DMS53 treated with DMSO at 0.1 percent for 48 hours (cell line): Measurements from ENCODE around the gene ERICH6.

ENCODE experiments used
- DNase-seq: peaks from one replicate; lab custom pipeline; 2025; ENCODE audit not compliant: unreplicated experiment; lab: John Stamatoyannopoulos, UW

Gene ERICH6

DNA sequence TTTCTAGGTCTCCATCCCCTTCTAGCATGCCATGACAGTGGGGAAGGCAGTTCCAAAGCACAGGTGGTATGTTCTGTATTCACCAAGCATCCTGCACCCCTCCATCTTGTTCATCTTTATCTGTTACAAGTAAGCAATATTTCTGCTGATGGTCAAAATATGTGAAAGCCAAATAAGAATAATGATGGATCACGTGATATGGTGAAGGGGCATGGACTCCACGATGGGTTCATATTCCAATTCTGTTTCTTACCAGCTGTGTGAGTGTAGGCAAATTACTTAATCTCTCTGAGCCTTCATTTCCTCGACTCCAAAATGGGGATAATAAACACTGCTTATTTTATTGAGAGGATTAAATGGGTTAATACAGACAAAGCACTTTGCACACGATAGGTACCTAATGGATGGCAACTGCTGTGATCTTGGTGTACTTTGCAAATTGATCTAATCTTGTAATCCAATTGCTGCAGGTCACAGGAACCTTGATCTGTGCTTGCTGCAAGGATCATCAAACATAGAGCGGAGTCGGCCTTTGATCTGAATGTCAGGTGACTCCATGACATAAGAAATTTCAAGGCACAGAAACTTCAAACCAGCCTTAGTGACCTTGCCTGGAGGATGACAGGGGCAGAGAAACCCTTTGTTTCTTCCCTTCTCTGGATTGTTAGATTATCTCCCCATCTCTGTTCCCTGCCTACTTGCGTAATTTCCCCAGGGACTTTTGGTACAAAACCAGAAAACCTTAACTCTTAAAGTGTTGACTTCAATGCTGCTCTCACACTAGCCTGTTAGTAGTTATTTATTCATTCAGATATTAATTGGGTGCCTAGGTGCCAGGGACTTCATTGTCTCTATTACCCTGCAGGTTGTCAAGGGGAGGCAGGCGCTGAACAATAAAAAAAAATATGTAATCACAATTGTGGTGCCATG is 33.4 kb upstream of the ERICH6 start:
- no peak for DNase-seq

DNA sequence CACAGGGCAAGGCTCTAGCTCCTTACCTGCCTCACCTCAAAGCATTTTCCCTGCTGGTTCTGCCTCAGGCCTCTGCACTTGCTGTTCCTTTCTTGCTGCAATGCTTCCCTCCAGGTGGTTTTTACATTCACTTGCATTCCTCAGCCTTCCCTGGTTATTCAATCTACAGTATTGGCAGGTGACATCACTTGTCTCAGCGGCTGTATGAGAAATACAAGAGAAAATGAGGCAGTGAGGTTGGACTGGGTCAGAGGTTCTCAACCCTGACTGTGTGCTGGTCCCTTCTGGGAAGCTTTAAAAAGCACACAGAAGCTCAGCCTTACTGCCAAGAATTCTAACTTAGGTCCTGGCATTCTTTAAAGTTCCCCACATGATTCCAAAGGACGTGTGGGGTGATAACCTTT is 32.6 kb upstream of the ERICH6 start:
- no peak for DNase-seq

DNA sequence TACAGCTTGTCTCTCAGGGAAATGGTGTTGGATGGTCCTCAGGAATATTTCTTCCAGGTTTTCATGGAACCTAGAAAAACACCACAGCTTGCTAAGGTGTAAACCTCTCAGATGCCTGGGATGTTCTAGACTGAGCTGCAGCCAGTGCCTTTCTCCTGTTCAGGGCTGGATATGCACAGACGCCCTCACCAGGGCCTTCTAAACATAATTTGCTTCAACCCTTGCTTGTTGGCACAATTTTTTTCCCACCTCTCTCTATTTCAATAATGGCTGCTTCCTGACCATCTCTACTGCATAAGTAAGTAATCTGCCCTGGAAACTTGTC is 31.0 kb upstream of the ERICH6 start:
- no peak for DNase-seq

DNA sequence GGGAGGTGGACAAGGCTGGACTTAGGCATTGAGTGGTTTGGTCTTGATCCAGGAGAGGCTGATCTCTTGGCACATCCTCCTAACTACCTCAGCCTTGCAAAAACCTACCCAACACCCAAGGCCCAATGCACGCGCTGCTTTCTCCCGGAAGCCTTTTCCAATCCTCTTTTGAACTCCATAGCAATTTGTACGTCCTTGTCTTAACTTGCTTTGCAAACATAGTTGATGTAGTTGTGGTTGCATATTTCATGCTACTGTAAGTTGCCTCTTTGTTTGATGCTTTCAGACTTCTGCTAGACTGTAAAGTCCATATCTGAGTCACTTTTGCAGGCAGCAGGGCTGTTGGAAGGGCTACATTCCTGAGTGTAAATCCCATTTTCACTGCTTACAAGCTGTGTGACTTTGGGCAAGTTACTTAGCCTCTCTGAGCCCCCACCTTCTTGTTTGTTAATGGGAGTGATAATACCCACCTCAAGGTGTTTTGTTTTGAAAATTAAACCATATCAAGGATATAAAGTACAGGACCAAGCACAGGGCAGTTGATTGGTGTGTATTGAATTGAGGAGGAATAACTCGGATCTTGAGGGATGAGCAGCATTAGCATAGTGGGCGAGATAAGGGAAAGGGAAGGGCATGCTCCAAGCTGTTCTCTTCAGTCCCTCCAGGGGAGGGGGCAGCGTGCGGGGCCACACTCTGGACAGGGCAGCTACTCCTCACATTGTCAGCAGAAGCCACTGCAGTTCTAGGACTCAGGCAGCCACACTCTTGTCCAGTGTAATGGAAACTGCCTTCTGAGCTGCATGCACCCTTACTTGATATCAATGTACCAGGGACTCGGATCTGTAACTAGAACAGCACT is 30.4 kb upstream of the ERICH6 start:
- no peak for DNase-seq

DNA sequence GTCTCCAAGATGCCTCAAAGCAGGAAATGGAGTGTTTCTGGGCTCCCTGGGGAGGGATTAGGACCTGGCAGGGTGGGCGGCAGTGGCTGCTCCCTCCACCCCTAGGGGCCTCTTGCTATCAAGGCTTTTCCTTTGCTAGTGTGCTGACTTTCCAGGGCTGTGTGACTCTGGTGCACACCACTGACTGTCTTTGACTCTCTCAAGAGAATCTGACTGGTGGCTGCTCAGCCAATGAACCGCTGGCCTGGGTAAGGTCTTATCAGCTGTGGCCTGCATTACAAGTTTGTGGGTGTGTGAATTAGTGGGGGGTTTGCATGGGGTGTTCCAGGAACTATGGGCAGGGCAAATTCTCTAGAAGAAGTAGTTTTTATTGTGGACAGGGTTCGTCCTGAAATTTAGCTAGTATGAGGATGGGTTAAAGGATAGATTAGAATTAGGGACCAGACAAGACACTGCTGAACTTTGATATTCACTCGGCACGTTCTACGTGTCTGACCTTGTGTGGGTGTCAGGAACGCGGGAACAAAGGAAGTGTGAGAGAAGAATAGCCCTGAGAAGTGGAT is 29.7 kb upstream of the ERICH6 start:
- no peak for DNase-seq

DNA sequence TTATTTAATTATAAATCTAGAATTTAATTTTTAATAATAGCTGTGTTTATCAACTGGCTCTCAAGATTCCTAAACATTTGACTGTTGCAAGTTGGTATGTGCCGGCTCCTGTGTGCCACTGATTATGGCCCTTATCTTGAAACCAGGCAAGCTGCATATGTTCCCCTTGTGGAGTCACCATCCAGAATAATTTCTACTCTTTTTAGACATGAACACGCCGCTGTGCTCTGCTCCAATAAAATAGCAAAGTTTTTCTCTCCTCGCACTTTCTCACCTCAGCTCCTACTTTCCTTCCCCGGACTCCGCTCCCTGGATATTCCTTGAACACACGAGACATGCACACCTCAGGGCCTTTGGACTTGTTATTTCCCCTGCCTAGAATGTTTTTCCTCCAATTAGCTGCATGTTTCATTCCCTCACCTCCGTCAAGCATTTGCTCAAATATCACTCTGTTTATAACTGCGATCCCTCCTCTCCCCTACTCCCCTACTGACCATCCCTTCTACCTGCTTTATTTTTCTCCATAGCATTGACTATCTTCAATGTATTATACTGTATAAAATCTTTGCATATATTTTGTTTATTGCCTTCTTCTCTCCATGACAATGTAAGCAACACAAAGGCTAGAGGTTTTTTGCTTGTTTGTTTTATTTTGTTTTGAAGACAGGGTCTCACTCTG is 26.1 kb upstream of the ERICH6 start:
- DNase-seq, result no peak

DNA sequence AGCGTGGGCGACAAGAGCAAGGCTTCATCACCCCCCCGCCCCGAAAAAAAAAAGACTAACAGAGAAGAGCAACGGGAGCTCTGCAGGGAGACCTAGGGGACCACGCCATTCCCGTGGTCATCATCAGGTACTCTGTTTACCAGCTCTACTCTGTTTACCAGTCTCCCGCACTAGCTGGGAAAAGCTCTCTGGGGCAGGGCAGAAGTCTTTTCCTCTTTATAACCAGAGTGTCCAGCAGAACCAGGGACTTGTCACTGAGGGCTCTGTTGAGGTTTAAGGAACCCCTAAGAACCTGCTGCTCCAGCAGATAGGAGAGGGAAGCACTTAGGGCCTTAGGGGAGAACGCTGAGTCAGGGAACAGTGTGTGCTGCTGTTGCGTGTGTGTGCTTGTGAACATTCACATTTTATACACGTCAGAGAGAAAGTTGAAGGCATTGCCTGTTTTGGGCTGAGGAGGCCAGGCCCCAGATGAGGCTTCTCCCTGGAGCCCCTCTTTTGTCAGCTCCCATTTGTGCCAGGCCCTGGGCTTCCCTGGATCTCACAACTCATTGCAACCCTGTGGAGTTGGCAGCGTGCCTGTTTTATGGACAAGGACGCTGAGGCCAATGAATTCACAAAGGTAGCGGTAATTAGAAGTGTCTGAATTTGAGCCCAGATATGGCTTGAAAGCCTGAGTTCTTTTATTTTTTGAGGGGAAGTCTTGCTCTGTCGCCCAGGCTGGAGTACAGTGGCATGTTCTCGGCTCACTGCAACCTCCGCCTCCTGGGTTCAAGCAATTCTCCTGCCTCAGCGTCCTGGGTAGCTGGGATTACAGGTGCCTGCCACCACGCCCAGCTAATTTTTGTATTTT is 24.2 kb upstream of the ERICH6 start:
- no peak for DNase-seq

DNA sequence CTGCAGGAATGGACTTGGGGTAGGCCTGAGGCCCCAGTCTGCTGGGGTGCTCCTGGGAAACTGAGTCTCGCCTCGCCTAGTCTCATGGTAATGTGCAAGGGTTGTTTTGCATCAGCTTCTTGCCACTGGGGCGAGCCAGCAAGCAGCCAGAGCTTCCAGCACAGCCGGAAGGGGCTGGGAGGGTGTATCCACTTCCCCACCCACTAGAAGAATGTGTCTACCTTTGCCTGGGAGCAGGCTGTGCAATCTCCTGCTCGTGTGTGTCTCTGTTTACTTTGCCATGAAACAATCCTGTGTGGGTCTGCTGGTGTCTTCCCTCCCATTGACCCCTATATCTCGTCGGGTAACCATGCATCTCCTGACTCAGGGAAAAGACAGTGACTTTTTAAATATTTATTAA is 21.8 kb upstream of the ERICH6 start:
- no peak for DNase-seq

DNA sequence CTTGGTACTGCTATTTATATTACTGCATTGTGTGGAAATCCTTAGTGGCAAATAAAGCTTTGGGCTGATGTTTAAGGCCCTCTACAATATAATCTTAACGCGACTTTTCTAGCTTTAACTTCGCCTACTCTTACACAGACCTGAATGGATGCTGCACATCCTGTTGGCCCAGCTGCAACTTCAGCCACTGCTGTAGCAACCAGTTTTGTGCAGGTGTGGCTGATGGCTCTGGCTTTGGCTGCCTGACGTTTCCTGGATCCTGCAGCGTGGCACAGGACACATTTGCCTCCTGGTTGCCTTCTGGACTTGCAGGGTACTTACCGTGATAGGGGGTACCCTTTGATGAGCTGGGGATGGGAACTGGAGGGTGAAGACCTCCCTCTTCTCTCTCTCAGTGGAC is 20.2 kb upstream of the ERICH6 start:
- DNase-seq, result no peak

DNA sequence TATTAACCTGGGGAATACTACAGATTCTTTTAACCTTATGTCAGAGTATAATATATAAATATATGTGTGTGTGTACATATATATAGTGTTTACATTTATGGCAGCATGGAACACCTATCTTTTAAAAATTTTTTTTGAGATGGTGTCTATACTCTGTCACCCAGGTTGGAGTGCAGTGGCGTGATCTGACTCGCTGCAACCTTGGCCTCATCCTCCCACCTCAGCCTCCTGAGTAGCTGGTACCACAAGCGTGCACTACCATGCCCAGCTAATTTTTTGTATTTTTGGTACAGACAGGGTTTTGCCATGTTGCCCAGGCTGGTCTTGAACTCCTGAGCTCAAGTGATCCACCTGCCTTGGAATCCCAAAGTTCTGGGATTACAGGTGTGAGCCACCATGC is 18.5 kb upstream of the ERICH6 start:
- no peak for DNase-seq

DNA sequence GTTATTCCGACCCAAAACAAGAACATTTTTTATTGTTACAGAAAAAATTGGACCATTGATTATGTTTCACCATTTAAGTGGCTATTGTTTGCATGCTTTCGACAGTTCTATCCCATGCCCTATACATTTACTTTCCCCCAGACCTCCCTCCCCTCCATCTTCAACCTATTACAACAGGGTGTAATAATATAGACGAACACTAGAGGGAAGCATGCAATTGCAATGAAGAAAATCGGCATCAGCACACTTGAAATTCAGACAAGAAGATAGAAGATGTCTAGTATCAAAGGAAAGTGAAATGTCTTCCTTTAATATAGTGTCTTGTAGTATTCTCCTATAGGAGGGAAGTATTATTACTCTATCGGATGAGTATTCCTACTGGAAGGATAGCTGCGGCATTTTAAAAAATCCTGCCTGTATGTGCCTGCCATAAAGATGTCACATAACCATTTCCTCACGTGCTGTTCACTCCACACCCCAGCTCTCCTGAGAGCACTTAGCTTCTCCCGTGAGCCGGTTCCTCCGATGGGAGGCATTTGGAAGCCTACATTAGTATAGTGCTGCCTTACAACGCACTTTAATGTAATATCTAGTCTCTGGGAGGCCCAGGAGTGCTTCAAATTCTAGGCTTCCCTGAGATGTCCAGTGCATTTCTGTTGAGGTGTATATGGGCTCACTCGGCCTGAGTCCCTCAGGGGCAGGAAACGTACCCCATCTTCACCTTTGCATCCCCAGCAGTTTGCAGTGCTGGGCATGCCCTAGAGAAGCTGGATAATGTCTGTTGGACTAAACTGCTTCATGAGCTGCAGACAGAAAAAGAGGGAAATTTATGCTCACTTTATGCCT is 17.8 kb upstream of the ERICH6 start:
- peak; percentile 32 for DNase-seq

DNA sequence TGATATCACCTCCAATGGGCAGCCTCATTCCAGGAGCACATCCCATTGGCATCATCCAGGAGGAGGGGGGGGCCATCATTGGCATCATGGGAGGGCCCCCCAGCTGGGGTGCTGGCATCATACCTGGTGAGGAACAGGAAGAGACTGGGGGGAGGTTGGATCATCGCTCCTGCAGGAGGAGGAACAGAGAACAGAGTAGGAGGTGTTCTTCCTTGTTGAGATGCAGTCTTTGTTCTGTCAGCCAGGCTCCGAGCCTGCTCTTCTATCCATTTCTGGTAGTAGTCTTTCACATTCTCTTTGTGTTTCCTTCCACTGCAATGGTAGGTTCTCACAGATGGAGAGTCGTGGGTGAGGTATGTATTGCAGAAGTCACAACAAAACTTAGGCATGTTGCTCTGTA is 16.7 kb upstream of the ERICH6 start:
- DNase-seq, result no peak

DNA sequence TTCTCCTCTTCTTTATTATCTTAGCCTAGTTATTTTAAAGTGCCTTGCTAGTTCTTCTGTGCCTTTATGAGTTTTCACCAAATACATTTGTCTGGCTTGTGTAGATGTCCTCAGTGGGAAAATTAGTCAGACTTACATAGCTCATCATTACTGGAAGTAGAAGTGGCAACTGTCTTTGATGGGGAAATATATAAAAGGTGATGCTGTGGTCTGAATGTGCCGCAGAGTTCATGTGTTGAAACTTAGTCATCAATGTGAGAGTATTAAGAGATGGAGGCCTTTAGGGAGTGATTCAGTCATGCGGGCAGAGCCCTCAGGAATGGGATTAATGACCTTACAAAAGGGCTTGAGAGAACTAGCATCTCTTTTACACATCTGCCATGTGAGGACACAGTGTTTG is 6.4 kb upstream of the ERICH6 start:
- no peak for DNase-seq

DNA sequence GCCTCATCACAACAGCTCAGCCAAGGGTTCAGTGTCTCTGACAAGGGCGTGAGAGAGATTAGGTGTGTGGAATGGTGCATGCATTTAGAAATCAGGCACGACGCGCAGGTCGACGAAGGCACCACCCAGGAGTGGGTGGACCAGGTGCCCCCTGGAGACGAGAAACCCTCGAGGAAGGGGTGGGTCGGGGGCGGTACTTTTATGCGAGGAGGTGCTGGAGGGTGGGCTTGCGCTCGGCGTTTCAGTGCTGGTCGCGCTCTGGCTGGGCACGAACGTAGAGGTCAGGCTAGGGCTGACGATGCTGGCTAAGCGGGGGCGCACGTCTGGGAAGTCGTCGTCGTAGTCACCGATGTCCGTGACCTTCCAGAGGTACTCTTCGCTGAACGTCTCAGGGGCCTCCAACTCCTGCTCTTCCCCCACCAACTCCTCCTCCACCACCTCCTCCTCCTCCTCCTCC is 393 bp downstream of the ERICH6 start:
- no peak for DNase-seq

DNA sequence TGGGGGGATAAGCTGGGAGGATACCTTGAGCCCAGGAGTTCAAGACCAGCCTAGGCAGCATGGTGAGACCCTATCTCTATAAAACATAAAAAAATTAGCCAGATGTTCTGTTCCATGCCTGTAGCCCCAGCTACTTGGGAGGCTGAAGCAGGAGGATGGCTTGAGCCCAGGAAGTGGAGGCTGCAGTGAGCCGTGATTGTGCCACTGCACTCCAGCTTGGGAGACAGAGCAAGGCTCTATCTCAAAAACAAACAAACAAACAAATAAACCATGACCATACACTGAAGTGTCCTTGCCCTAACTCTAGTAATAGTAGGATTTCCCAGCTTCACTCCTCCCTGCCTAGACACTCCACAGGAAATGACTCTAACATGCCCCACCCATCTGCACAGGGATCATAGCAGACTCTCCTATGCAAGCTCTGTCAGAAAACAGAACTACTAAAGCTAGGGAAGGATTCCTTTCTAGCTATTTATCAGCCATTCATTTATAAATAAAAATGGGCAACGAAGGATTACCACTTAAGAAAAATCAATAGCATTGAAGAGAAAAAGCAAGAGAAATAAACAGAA is 4.6 kb downstream of the ERICH6 start:
- no peak for DNase-seq

DNA sequence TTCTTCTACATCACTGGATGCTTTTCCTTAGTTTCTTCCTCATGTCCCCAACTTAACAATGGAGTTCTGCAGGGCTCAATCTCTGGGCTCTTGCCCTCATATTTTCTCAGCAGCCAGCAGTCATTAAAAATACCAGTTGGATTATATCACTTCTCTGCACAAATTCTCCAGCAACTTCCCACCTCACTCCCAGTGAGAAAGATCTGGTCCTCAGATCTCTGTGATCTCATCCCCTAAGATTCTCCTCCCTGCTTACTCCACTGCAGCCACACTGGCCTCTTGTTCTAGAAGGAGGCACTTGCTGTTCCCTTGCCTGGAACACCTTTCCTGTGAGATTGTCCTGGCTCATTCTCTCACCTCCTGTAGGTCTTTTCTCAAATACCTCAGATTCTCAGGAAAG is 6.1 kb downstream of the ERICH6 start:
- no peak for DNase-seq

DNA sequence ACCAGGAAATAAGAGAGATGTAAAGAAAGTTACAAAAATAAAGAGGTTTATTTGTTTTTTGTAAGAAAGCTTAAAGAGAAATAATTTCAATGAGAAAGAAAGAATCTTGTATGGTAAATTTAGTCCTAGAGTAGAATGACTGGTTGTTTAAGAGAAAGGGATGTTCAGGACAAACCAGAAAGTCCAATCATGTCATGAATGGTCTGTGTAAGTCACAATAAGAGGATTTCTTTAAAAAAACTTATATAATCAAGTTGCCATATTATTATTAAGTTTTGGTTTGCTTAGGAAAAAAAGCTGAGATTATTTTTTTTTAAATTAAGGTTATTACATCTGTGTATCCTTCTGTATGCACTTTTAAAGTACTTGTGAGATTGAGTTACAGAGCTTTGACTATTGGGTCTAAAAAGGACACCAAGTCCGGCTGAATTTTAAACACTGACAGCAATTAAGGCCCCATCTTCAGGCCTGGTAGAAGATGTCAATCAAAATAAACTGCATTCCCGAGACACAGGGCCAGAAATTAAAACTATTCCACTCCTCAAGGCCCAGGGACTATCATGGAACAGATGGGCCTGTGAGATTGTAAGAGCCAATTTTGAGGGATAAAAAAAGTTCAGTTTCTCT is 12.2 kb downstream of the ERICH6 start:
- no peak for DNase-seq

DNA sequence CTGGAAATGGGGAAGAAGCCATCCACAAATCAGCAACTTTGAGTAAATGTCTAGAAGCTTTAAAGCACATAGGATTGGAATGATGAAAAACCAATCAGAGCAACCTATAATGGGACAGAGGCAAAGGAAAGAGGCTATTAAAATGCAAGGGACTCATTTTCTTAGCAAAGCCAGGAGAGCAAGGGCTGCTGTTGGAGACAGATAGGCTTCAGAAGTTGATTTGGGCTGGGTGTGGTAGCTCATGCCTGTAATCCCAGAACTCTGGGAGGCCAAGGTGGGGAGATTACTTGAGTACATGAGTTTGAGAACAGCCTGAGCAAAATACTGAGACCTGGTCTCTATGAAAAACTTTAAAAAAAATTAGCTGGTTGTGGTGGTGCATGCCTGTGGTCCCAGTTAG is 16.1 kb downstream of the ERICH6 start:
- no peak for DNase-seq

DNA sequence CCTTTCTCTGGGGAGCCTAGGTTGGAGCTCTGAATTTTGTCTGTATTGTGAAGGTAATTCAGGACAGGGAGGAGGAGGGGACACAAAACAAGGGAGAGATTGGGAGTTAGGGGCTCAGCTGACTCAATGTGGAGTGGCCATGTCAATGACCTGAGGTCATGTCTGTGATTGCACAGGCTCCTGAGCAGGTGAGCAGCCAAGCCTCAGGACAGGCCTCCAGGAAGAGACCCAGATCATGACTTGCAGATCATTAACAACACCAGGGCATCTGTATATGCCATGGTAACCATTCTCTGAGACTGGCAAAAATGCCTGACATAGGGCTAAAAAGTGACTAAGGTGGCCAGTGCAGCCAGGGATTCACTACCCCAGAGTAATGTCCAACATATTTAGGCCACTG is 20.9 kb downstream of the ERICH6 start:
- no peak for DNase-seq
